Right ventricle myocardium superior (tissue), 1 donor: ENCODE data around the gene ACSL6. TPM values are rescaled to one million over a fixed set of nuclear protein-coding genes. Genes with fewer than 3 reads are reported as not detected.
A peak's percentile ranks its signal among the peaks of the same experiment; 100 is the strongest.

Experiments
- ATAC-seq: fragments of 200-7000 bp; cut with Tn5 transposase; one replicate; pipeline ENCODE4 v1.9.1; 2020; ENCODE audit warnings: mild to moderate bottlenecking; ENCODE audit not compliant: poor library complexity
- DNase-seq: peaks from one replicate; pipeline ENCODE4 v3.0.0-alpha.2; 2020
- intact Hi-C: fragments of 100-400 bp; cut with DNase I; formaldehyde crosslinking; loops from one replicate; pipeline ENCODE4 v1.11.2; 2022
- total RNA-seq: library from RNA; stranded (reverse); fragmentation: NEBNext Ultra II Directional; extraction: Animal tissue kit (Norgen Biotek cat#: 25700); gene quantifications from one replicate; pipeline ENCODE4 v1.2.1, GENCODE V29; 2021
- donor health status: DM: no; HTN: yes; CAD: no; lungs with severe emphysema.

The ACSL6 gene
- total RNA-seq, 1 donor from 2014 or later = 3.0 TPM

DNA sequence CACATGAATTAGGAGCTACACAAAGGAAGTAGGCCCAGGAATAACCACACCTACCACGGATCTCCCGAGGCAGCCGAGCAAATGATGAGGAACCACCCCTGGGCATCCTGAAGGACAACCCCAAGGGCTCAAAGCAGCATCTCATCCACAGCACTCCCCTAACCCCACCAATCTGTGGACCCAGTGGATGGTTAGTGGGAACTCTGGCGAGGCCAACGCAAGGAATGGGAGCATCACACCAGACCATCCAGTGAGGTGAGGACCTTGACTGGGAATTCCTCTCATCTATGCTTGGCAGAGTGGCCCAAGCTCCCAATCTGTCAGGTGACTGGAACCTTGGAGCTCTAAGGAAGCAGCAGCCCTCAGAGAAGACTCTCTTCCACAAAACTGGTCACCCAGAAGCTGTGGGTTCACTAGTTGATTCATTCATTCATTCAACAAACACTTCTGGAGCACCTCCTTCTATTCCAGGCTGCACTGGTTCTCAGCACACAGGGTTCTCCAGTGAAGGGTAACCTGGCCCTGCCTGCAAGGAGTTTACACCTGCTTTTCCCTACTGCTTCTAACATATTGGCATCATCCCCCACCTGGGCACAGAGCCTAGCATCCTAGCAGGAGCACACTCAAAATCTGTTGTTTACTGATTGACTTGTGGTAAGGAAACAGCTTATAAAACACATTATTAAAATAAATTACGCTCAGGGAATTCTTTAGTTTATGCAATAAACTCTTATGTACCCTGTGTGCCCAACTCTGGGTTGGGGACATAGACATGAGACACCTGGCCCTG lies 4.9 kb downstream of the ACSL6 start:
- no peak for DNase-seq
- no peak for ATAC-seq
- intact Hi-C loops = loop anchor here (5.0 kb wide), 1 partner anchor 194 kb away; no protein-coding TSS in a partner anchor

DNA sequence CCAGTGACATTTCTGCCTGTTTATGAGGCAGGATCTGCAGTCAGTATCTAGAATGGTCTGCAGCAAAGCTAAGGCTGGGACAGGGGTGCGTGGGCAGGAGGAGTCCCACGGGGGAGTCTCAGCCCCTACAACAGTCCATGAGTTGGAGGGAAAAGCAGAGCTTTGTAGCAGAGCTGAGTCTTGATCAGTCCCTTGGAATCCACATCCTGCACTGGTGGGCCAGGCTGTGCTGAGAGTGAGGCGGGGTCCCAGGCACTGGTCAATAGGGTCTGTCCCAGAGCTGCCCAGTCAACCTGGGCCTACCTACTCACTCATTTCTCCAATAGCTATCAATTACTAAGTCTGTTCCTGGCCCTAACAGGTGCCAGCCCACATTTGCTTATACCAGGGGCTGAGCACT lies 5.9 kb downstream of the ACSL6 start:
- DNase-seq (no peak), ATAC-seq (no peak)
- intact Hi-C loops = loop anchor here (5.0 kb wide), 1 partner anchor 193 kb away; no protein-coding TSS in a partner anchor

DNA sequence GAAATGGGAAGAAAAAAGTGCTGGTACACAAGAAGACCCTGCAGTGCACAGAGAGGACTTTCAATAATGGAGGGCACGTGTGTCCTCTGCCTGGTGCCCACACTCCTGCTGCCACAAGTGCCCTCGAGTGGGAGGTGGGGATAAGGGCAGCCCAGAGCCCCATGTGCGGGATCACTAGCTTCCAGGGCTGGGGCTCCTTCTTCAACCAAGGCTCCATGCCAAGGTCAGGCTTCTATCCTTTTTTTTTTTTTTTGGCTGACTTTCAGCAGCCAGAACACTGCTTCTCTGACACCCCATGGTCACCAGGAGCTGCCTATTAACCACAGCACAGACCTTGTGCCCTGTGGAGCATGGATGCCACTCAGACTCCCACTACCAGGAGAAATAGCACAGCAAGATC lies 7.5 kb downstream of the ACSL6 start:
- DNase-seq (no peak), ATAC-seq (no peak)
- intact Hi-C loops = no loop called here

DNA sequence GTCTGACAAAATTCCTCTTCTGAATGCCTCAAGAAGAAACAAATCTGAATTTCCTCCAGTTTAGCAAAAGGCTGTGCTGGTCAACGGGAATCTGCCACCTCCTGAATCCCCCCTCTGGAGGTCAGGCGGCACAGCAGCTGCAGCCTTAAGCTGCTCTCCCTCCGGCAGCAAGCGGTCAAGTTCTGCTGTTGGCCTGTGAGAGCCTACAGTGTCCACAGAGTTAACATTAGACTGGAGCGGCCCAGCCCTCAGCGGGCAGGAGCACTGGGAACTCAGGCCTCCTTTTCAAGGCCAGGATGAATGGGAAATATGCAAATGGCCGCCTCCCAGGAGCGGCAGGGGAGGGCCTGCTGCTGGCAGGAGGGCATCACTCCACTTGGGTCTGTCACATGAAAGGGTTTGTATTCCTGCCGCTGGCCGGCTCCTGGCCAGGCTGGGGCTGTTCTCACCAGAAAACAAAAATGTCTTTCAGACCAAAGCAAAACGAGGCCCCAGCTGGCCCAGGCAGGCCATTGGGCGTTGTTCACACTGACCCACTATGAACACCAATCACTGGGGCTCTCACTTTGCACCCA lies 8.2 kb downstream of the ACSL6 start:
- ATAC-seq (peak; percentile 73), DNase-seq (peak; percentile 62)
- intact Hi-C loops = no loop called here

DNA sequence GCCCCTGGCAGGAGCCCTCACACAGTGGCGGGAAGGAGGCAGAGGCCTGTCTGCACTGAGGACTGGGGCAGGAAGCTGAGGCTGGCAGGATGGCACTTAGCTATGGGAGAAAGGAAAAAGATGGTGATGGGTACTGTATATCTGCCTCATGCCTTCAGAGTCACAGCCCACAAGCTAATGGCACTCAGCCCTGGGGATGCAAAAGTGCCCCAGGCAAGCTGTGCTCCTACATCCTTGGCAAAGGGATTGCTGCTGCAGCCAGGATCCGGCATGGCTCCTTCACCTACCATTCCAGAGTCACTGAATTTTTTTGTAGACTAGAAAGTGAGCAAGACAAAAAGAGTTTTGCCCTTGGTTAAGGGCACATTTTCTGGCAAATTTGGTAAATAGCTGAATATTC lies 8.7 kb downstream of the ACSL6 start:
- DNase-seq (no peak), ATAC-seq (no peak)
- intact Hi-C loops = no loop called here

DNA sequence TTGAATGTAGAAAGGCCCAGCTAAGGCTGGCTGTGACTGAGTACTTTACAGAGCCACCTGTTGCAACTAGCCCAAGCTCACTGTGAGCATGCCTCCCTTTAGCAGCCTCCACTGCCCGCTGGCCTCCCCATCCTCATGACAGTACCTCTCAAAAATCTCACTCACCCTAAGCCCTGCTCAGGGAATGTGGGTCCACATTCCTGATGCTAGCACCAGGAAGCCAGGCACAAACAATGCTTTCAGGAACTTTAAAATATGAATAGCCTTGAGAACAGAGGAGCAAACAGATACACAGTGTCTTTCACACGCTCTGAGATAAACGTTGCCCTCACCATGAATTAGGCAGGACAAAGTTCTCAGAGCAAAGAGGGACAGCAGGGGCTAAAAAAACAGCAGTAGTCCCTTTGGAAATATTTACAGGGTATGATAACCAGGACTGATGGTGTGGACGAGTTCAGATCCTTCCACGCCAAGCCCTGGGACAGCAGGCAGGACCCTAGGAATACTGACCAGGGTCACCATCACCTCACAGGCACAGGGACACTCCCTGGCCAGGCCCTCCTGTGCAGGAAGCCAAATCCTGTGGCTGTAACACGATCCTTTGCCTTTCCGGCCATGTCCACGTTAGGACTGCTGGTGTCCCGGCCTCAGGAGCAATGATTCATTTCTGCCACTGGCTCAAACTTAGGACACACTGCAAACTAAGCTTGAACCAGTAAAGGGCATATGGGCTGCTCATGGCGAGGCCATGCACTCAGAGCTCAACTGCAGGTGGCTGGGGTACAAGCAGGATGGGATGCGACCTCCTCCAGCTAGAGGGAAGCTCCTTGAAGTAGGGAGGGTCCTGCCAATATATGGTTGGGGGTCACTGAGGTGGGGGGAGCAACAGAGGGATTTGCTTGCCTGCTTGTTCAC lies 9.6 kb downstream of the ACSL6 start:
- DNase-seq = no peak
- ATAC-seq = peak; percentile 62

DNA sequence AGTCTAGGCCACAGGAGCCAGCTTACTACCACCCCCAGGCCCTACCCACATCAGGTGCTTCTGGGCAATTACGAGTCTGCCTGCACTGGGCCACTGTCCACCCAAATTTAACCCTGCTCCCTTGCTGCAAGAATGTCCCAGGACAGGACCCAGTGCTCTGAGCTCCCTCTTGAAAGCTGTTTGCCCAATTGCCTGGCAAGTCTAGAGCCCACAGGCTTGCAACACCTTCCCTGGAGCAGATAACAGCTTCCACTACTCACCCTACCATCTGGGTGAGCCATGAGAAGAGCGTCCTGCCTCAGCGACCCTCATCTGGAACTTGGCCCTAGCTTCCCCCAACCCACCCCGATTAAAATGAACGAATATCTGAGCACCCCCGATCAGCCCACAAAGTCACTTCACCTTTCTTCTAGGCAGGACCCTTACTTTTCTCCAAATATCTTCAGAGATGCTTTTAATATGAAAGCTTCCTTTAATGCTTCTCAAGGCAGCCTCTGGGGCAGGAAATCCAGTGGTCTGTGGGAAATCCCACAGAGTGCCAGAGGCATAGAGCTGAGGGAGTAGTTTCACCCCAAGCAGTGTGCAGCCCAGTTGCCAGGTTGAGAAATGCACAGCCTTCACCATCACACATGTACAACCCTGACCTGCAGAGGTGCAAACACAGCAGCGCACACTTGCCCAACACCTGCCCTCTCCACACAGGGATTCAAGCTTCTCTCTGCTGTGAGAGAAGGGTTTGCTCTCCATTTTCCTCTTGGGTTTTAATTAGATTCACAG lies 10.6 kb downstream of the ACSL6 start:
- no peak for ATAC-seq
- no peak for DNase-seq
- intact Hi-C loops = no loop called here

More for the DNA sequence above, 9.6 kb downstream of the ACSL6 start:
- intact Hi-C loops = no loop called here

DNA sequence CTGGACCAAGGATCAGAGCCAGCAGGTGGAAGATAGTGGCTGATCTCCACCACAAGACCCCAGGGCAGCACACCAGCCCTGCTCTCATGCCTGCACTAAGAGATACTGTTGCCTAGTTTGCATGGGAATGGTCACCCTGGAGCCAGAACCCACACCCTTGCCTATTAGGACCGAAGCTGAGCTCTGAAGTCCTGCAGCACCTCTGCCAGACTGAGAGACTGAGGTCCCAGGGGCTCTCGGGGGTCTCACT lies 11.3 kb downstream of the ACSL6 start:
- DNase-seq (no peak), ATAC-seq (no peak)
- intact Hi-C loops = no loop called here

DNA sequence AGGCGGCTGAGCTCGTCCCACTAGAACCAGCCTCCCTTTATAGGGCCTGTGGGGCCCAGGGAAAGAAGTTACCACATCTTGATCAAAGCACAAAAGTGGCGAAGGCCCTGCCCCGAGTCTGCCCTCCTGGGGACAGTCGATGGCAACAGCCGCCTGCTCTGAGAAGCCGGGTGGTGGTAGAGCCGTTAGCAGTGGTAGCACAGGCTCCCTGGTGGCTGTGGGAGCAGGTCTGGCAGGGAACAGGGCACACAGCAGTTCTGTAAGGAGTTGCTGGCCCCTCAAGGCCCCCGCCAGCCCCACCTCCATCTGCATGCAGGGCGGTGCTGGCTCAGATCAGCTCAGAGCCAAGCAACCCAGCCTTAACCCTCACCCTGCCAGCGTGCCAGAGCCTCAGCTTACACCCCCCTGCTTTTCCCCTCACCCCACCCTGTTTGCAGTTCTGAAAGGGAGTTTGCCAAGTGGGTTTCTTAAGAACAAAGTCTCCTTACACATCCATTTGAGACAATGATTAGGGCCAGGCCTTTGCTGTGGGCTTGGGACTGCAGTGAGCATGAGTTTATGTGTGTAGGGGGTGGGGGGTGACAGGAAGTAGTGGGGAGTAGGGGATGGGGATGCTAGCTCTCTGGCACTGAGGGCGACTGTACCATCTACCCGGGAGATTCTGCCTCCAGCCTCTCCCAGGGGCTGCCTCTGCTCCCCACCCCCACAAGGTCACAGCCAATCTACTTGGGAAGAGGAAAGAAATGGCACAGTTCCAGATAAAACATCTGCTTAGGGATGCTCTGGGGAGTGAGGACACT lies 11.8 kb downstream of the ACSL6 start:
- DNase-seq (no peak), ATAC-seq (no peak)
- intact Hi-C loops = no loop called here

DNA sequence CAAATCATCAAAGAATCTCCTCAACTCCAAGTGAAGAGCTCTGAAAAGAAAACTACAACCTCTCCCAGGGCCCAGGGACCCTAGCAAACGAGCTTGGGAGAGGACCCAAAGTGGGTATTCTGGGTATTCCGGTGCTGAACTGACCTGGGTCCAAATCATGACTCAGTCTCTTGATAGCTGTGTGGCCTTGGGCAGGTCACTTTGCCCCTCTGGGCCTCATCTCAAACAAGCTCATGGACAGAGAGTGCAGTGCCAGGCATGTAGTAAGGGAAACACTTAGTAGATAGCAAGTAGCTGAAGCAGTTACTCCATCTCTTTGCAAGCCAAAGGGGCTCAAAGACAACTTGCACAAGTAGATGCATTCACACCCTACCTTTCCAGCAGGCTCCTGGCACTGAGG lies 12.4 kb downstream of the ACSL6 start:
- no peak for ATAC-seq
- intact Hi-C loops = no loop called here

DNA sequence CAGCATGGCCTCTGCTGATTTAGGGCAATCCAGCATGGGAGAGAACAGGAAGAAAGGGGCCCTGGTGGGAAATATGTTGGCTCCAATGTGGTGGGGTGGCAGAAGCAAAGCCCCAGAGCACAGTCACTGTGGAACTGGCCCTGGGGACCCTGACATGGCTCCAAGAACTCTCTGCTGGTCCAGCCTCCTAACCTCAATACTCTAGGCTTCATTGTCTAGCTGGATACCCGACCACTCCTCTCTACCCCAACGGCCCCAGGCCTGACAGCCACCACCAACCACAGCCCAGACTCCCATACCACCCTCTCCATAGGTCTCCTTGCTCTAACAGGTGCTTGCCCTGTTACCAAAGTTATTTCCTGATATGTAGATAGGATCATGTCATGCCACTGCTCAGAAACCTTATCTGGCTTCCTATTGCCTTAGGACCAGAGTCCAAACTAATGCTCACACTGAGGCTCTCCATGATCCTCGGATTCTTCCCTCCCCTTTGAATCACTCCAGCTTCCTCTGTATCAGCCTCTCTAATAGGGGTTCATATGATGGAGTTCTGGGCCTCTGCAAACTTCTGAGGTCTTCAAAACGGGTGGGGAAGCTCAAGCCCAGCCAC lies 12.9 kb downstream of the ACSL6 start:
- no peak for DNase-seq
- ATAC-seq = no peak
- intact Hi-C loops = no loop called here

More for the DNA sequence above, 12.4 kb downstream of the ACSL6 start:
- DNase-seq = no peak

DNA sequence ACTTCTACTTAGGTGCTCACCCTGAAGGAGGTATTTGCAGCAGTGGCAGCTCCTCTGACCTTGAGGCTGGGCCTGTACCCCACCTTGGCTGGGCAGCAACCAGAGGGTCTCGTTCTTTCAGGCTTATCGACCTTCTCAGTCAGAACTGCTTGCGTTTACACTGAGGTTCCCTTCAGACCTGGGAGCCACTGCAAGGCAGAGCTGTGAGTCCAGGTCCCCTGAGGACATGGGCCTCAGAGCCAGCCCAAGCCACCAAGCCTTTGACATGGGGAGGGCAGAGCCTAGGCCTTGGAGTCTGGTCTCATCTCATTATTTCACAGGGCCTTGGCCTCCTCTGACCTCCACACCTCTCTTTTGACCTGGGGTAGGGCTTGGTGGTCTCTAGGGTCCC lies 13.7 kb downstream of the ACSL6 start:
- intact Hi-C loops = no loop called here
- DNase-seq (no peak), ATAC-seq (no peak)

DNA sequence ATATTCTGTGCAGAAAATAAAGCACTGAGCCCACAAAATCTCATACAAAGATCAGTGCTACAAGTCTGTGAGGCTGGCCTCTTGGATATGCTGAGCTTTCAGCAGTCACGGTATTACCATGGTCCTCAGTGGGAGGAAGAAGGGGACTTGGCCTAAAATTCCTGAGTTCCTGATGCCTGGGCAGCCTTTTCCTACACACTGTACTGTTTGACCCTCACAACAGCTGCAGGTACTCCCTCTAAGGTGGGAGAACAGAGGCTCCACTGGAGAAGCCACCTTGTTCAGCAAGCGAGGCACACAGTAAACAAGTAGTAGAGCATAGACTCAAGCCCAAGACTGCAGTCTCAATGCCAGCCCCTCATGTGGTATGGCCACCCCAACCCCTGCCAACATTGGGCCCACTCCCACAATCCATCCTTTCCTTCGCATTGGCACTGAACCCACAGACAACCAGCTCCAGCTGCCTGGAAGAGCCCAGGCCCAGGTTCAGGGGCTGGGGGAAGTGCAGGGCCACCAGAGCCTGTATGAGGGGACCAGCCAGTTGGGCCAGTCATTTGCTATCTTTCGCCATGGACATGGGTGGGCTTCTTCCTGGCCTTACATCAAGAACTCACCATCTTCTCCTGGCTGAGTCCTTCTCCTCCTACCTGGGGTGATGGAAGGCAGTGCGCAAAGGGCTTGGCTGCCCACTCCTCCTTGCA lies 14.3 kb downstream of the ACSL6 start:
- intact Hi-C loops = no loop called here
- DNase-seq (no peak), ATAC-seq (no peak)

DNA sequence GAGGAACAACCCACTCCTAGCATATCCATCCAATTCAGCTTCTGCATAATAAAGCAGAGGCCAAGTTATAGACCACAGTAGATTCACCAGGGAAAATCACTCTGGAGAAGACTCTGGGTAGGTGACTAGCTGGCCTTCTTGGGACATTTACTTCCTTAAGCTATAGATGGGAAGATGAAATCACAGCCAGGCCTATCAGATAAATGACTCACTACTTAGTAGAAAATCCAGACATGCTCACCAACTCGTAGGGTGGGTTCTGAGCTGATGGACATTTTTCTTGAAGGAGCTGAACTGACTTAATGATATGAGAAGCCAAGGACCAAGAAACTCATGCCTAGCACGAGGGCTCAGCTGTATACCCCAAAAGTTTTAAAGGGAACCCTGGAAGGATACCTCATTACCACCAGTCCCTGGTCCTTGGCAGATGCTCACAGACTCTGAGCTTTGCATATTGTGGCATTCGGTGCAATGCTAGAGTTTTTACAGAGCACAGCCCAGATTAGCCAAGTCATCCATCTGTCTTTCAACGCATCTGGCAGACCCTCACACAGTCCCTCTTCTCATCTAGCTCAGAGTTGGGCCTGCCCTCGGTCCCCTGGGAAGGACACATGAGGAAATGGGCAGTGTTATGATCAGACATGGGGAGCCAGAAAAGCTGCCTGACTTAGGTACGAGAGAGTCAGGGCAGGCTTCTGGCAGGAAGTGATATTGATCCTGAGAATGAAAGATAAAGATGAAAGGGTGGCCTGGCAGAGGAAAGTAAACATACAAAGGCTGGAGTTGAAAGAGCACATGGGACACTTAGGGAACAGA lies 15.0 kb downstream of the ACSL6 start:
- intact Hi-C loops = no loop called here
- DNase-seq (no peak), ATAC-seq (no peak)

DNA sequence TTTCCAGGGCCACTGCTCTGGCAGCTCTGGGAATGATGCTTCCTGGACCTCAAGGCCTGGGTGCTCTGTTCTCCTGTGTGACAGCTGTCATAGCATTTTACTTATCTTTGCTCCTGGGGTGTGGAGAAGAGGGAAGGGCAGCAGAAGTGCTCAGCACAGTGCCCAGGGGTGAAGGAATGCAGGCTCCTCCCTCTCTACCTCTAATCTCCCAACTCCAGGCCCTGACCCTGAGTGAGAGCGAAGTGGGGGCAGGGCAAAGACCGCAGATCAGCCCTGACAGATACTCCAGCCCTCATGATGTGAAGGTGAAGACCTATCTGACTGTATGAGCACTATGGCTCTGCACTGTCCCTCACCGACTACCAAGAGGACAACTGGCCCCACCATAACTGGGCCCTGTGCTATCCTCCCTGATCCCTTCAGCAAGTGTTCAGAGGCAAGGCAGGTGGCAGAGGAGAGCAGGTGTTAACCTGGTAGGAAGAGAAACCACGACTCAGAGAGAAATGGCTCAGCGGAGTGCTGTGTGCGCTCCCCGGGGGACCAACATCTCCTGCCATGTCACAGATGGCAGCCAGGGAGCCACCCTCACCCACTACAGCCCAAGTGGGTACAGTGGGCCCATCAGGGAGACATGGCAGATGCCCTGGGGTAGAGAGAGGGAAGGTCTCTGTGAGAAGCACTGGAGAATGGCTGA lies 16.8 kb downstream of the ACSL6 start:
- no peak for ATAC-seq
- intact Hi-C loops = no loop called here

DNA sequence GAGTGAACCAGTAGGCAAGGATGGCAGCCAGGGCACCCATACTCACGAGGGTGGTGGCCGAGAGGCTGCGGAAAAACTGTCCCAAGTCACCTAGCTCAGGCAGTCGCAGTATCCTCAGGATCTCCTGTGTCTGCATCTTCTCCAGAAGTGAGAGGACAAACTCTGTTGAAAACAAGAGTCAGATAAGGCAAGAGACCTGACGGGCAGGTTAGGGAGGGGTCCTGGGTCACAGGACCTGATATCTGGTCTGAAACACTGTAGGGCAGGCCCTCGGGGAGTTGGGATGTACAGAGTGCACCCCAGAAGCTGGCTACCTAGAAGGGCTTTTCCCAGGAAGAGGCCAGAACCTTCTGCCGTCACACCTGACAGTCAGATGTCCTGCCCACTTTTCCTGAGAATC lies 17.4 kb downstream of the ACSL6 start:
- intact Hi-C loops = no loop called here
- ATAC-seq = no peak

More for the DNA sequence above, 16.8 kb downstream of the ACSL6 start:
- DNase-seq = no peak

More for the DNA sequence above, 17.4 kb downstream of the ACSL6 start:
- DNase-seq = no peak
